Small intestine (tissue), 7 donors: ENCODE results near the gene ART5. TPM values are rescaled to one million over a fixed set of nuclear protein-coding genes. Genes with fewer than 3 reads are reported as not detected.
"Not testable (repeated sequence)": the region's sequence is repeated elsewhere in the genome, so short reads cannot be mapped to it uniquely, and the experiment has no call there.

ENCODE experiments used
- DNase-seq, 2 donors: peaks; one replicate each; pipeline versions ENCODE4 v3.0.0 to v3.0.0-alpha.2; 2013
- FAIRE-seq: peaks from 2 replicates; lab custom pipeline; 2012; peaks lifted over from hg19 to GRCh38; lab: Jason Lieb, UNC
- H3K27ac ChIP-seq, 3 donors: one replicate each; pipeline ENCODE4 v1.5.1; 2013; ENCODE audit warnings: low read length in 2 of 3, mild to moderate bottlenecking in 2 of 3, control low read depth in 1 of 3, inconsistent platforms in 1 of 3, low read depth in 1 of 3, moderate library complexity in 1 of 3
- H3K27me3 ChIP-seq, 3 donors: one replicate each; pipeline ENCODE4 v1.6.1; 2013; ENCODE audit warnings: low read length in 3 of 3, inconsistent platforms in 1 of 3; ENCODE audit not compliant: control insufficient read depth in 3 of 3, insufficient read depth in 3 of 3
- H3K36me3 ChIP-seq, 3 donors: one replicate each; pipeline ENCODE4 v1.6.1; 2013; ENCODE audit warnings: low read length in 3 of 3, inconsistent platforms in 1 of 3, low read depth in 1 of 3, mild to moderate bottlenecking in 1 of 3, moderate library complexity in 1 of 3; ENCODE audit not compliant: control insufficient read depth in 3 of 3, insufficient read depth in 2 of 3
- H3K4me1 ChIP-seq, 3 donors: one replicate each; pipeline ENCODE4 v1.6.1; 2013; ENCODE audit warnings: low read length in 2 of 3, inconsistent platforms in 1 of 3, low read depth in 1 of 3, mild to moderate bottlenecking in 1 of 3, moderate library complexity in 1 of 3; ENCODE audit not compliant: control insufficient read depth in 3 of 3, insufficient read depth in 2 of 3
- H3K4me3 ChIP-seq, 3 donors: one replicate each; pipeline ENCODE4 v1.5.1; 2013; ENCODE audit warnings: low read length in 3 of 3, control low read depth in 1 of 3, inconsistent platforms in 1 of 3, low read depth in 1 of 3, mild to moderate bottlenecking in 1 of 3, moderate library complexity in 1 of 3
- H3K9me3 ChIP-seq, 2 donors: one replicate each; pipeline ENCODE4 v1.6.1; 2013; ENCODE audit warnings: low read depth in 1 of 2, low read length in 1 of 2; ENCODE audit not compliant: control insufficient read depth in 2 of 2, insufficient read depth in 1 of 2
- WGBS, 3 donors: extraction: QIAGEN DNeasy Blood & Tissue Kit; methylation state at CpG; one replicate each; pipeline ENCODE4 v1.1.7; 2013; 5-methylcytosine and 5-hydroxymethylcytosine counted together
- polyA plus RNA-seq, 4 donors: library from polyadenylated mRNA; stranded (reverse) in 3 of 4; unstranded in 1 of 4; fragments of 200-250 nt in 3 of 4; fragments of 120-200 nt in 1 of 4; gene quantifications; one replicate each; pipeline versions ENCODE4 v1.2.1 to v1.2.3, GENCODE V29; 2013
- donor health status: healthy with polysubstance abuse.
- donor health status: control.
- donor health status: control.
- donor health status: Bipolar disorder and iron deficiency.
- donor health status: healthy.

Gene ART5
- polyA plus RNA-seq, 4 donors = 0.09 to 0.25 TPM; not detected in 2

- H3K27me3 ChIP-seq = no peaks in the 10 kb centered on the region
- H3K4me3 ChIP-seq = no peak overlapping the region
- FAIRE-seq (no peak), DNase-seq (no peak)
- H3K9me3 ChIP-seq = no peaks in the 10 kb centered on the region
- H3K27ac ChIP-seq = no peak overlapping the region
- no peaks in the 10 kb centered on the region for H3K36me3 ChIP-seq
- 86 to 89% (median 88%) methylated on average over 4 of the region's 4 CpGs for WGBS, 3 donors
- peaks cover 0 to 2% (median 0%) of the 10 kb centered on the region in 3 donors for H3K4me1 ChIP-seq
Measured at GRCh38 chr11:3610846-3611245, 30.9 kb downstream of the ART5 start.

- H3K9me3 ChIP-seq = no peaks in the 10 kb centered on the region
- H3K36me3 ChIP-seq = no peaks in the 10 kb centered on the region
- peaks cover 0 to 5% (median 2%) of the 10 kb centered on the region in 3 donors for H3K4me1 ChIP-seq
- FAIRE-seq = no peak
- peak; percentile 59 to 69 for DNase-seq
- no peaks in the 10 kb centered on the region for H3K27me3 ChIP-seq
- H3K27ac ChIP-seq = no peak overlapping the region
- no peak overlapping the region for H3K4me3 ChIP-seq
- WGBS, 3 donors = 42 to 51% (median 44%) methylated on average over 7 of the region's 7 CpGs
Measured at GRCh38 chr11:3609416-3610265, 32.2 kb downstream of the ART5 start.

GRCh38 chr11:3605771-3606203, 36.0 kb downstream of the ART5 start:
- WGBS, 3 donors = 11 to 58% (median 23%) methylated on average over 5 of the region's 5 CpGs
- FAIRE-seq = no peak
- peak; percentile 63 to 94 for DNase-seq
- peaks cover 0 to 10% (median 2%) of the 10 kb centered on the region in 3 donors for H3K4me1 ChIP-seq
- peak overlapping the region in 2 of 3 donors; percentile 77 to 82 for H3K27ac ChIP-seq
- no peaks in the 10 kb centered on the region for H3K27me3 ChIP-seq
- no peak overlapping the region for H3K4me3 ChIP-seq
- H3K9me3 ChIP-seq = no peaks in the 10 kb centered on the region
- no peaks in the 10 kb centered on the region for H3K36me3 ChIP-seq

DNA sequence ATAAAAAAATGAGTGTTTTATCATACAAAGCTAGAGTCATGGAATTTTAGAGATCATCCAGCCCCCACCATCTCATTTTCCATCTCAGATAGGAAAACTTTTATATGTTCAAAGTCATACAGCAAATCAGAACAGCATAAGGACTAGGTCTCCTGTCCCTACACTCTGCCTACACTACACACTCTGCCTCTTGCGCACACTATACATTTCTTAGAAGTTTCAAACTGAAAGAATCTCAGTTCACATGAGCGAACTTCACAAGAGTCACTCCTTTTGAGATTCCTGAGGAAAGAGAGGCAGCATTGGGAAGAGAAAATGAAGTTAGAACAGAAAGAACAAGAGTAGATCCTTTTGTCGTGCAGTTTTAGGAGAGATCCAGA, 36.5 kb downstream of the ART5 start:
- H3K4me3 ChIP-seq = no peak overlapping the region
- H3K27ac ChIP-seq = peak overlapping the region in 2 of 3 donors; percentile 77 to 82
- H3K4me1 ChIP-seq = peaks cover 0 to 10% (median 2%) of the 10 kb centered on the region in 3 donors
- no peaks in the 10 kb centered on the region for H3K9me3 ChIP-seq
- FAIRE-seq = no peak
- H3K36me3 ChIP-seq = no peaks in the 10 kb centered on the region
- DNase-seq = peak; percentile 5 to 19
- no peaks in the 10 kb centered on the region for H3K27me3 ChIP-seq
- WGBS, 3 donors = 90 to 93% (median 92%) methylated on average over 3 of the region's 3 CpGs

DNA sequence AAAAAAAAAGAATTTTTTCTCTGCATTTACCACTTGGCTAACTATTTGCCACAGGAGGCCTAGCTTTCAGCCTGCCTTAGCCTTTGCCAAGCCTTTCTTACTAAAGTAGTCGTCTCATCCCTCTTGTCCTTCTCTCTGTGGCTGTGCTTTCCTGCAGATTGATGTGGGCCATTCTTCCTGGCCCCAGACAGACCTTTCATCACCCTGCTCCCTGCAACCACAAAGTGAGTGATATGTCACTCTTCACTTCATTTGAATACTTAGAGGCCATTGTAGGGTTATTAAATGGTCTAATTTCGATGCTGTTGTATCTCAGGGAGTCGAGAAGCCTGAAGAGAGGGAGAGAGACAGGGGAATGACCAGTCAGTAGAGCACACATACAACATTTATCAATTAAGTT, 37.6 kb downstream of the ART5 start:
- WGBS, 3 donors = 53 to 72% (median 58%) methylated on average over 3 of the region's 3 CpGs
- no peak for DNase-seq
- Histone ChIP-seq H3K9me3 (no peaks in the 10 kb centered on the region), H3K36me3 (no peaks in the 10 kb centered on the region), H3K4me3 (no peak overlapping the region), H3K27me3 (no peaks in the 10 kb centered on the region), H3K27ac (peak overlapping the region in 1 of 3 donors; percentile 53), H3K4me1 (peaks cover 0 to 10% (median 2%) of the 10 kb centered on the region in 3 donors)
- no peak for FAIRE-seq

GRCh38 chr11:3600201-3600600, 41.6 kb downstream of the ART5 start:
- not testable (repeated sequence) for H3K4me3 ChIP-seq, H3K9me3 ChIP-seq, H3K36me3 ChIP-seq, FAIRE-seq, H3K4me1 ChIP-seq, H3K27ac ChIP-seq, DNase-seq, H3K27me3 ChIP-seq
- WGBS, 3 donors = 82 to 89% (median 84%) methylated on average over 6 to 10 of the region's 10 CpGs

DNA sequence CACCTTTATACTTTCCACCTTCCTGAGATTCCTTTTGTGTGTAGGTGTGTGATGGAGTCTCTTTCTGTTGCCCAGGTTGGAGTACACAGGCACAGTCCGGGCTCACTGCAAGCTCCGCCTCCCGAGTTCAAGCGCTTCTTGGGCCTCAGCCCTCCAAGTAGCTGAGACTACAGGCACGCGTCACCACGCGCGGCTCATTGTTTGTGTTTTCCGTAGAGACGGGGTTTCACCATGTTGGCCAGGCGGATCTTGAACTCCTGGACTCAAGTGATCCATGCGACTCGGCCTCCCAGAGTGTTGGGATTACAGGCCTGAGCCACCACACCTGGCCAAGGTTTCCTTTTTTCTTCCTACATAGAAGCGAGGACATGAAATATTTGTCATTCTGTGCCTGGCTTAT, 44.0 kb downstream of the ART5 start:
- DNase-seq, H3K9me3 ChIP-seq, H3K27ac ChIP-seq, H3K4me1 ChIP-seq, H3K4me3 ChIP-seq, H3K27me3 ChIP-seq, FAIRE-seq, H3K36me3 ChIP-seq: not testable (repeated sequence)
- 91 to 97% (median 96%) methylated on average over 15 of the region's 15 CpGs for WGBS, 3 donors

GRCh38 chr11:3591326-3591725, 50.5 kb downstream of the ART5 start:
- H3K36me3 ChIP-seq, H3K4me3 ChIP-seq, H3K9me3 ChIP-seq, H3K27me3 ChIP-seq, DNase-seq, H3K4me1 ChIP-seq, H3K27ac ChIP-seq, FAIRE-seq: not testable (repeated sequence)
- WGBS, 3 donors = 93 to 97% (median 95%) methylated on average over 23 to 24 of the region's 24 CpGs
